SIG-M5 (cell line): Measurements from ENCODE around the gene KLHL2.

Experiments
- DNase-seq: peaks from one replicate; lab custom pipeline; 2025; lab: John Stamatoyannopoulos, UW

Gene KLHL2

GRCh38 chr4:165288639-165289422, 81.5 kb downstream of the KLHL2 start:
- DNase-seq = no peak

- DNase-seq = no peak
These were observed 82.0 kb downstream of the KLHL2 start for GRCh38 chr4:165289423-165289785.

- no peak for DNase-seq
These were observed 85.7 kb downstream of the KLHL2 start for GRCh38 chr4:165293061-165293460.

GRCh38 chr4:165293927-165294649, 86.7 kb downstream of the KLHL2 start:
- no peak for DNase-seq

GRCh38 chr4:165294907-165295306, 87.5 kb downstream of the KLHL2 start:
- DNase-seq = no peak

- DNase-seq = no peak
These were observed 90.3 kb downstream of the KLHL2 start for GRCh38 chr4:165297626-165298025.

GRCh38 chr4:165299399-165300060, 92.2 kb downstream of the KLHL2 start:
- DNase-seq = no peak

- no peak for DNase-seq
These were observed 94.5 kb downstream of the KLHL2 start for GRCh38 chr4:165301833-165302232.

GRCh38 chr4:165302658-165303057, 95.3 kb downstream of the KLHL2 start:
- no peak for DNase-seq

- no peak for DNase-seq
These were observed 100.8 kb downstream of the KLHL2 start for GRCh38 chr4:165308166-165308565.

- DNase-seq = no peak
These were observed 101.2 kb downstream of the KLHL2 start for GRCh38 chr4:165308606-165309005.

- DNase-seq = no peak
These were observed 102.1 kb downstream of the KLHL2 start for GRCh38 chr4:165309456-165309855.

- no peak for DNase-seq
These were observed 105.1 kb downstream of the KLHL2 start for GRCh38 chr4:165312506-165312905.

GRCh38 chr4:165319030-165319429, 111.7 kb downstream of the KLHL2 start:
- DNase-seq = no peak

GRCh38 chr4:165319509-165319908, 112.1 kb downstream of the KLHL2 start:
- DNase-seq = no peak

GRCh38 chr4:165324236-165324917, 117.0 kb downstream of the KLHL2 start:
- DNase-seq = no peak

- no peak for DNase-seq
These were observed 117.5 kb downstream of the KLHL2 start for GRCh38 chr4:165324918-165325304.

GRCh38 chr4:165325732-165326512, 118.6 kb downstream of the KLHL2 start:
- DNase-seq = no peak

- no peak for DNase-seq
These were observed 119.5 kb downstream of the KLHL2 start for GRCh38 chr4:165326831-165327210.

GRCh38 chr4:165327211-165328100, 120.1 kb downstream of the KLHL2 start, which contains the start of gene MSMO1:
TSS of gene MSMO1 (plus strand) at chr4:165327669. CDS start at chr4:165333371, 5,702 bp downstream.
- DNase-seq = peak; percentile 78

- DNase-seq = no peak
These were observed 120.7 kb downstream of the KLHL2 start for GRCh38 chr4:165328101-165328425.
